ENCODE measurements around the gene CMTR2. TPM values are rescaled to one million over a fixed set of nuclear protein-coding genes. Genes with fewer than 3 reads are reported as not detected.
"Not testable (repeated sequence)": the region's sequence is repeated elsewhere in the genome, so short reads cannot be mapped to it uniquely, and the experiment has no call there.

The CMTR2 gene
- total RNA-seq: 8.9 TPM
- long read RNA-seq, full-length matches to known transcripts: 6 of 10 reads
- long read RNA-seq, partial matches to known transcripts: 0 of 10 reads
- long read RNA-seq, other reads (novel, unspliced or antisense): 4 of 10 reads

- DNase-seq (ENCODE audit: low spot score): peak; percentile 96
- intact Hi-C loops (cut with DNase I): no loop called here
Observed at GRCh38 chr16:71288890-71289731, at the start of gene CMTR2. Gene CMTR2, minus strand, starts transcription at chr16:71289402. Its CDS starts 3,482 bp downstream, at chr16:71285920.

- DNase-seq (ENCODE audit: low spot score): no peak
- intact Hi-C loops (cut with DNase I): no loop called here
Observed at GRCh38 chr16:71338632-71339031, 49.4 kb upstream of the CMTR2 start.

GRCh38 chr16:71338193-71338592 lies 49.0 kb upstream of the CMTR2 start:
- intact Hi-C loops (cut with DNase I): no loop called here
- no peak for DNase-seq (ENCODE audit: low spot score)

GRCh38 chr16:71337631-71338030 lies 48.4 kb upstream of the CMTR2 start:
- intact Hi-C loops (cut with DNase I): no loop called here
- no peak for DNase-seq (ENCODE audit: low spot score)

- no peak for DNase-seq (ENCODE audit: low spot score)
- intact Hi-C loops (cut with DNase I): no loop called here
Observed at GRCh38 chr16:71328151-71328550, 38.9 kb upstream of the CMTR2 start.

- intact Hi-C loops (cut with DNase I): no loop called here
- DNase-seq (ENCODE audit: low spot score): no peak
Observed at GRCh38 chr16:71327720-71328119, 38.5 kb upstream of the CMTR2 start.

- intact Hi-C loops (cut with DNase I): no loop called here
Observed at GRCh38 chr16:71319999-71320398, 30.8 kb upstream of the CMTR2 start.

GRCh38 chr16:71315269-71315668 lies 26.1 kb upstream of the CMTR2 start:
- DNase-seq (ENCODE audit: low spot score): no peak
- intact Hi-C loops (cut with DNase I): no loop called here

More at GRCh38 chr16:71319999-71320398, 30.8 kb upstream of the CMTR2 start:
- no peak for DNase-seq (ENCODE audit: low spot score)

GRCh38 chr16:71313591-71313990 lies 24.4 kb upstream of the CMTR2 start:
- DNase-seq (ENCODE audit: low spot score); intact Hi-C loops (cut with DNase I): not testable (repeated sequence)

GRCh38 chr16:71311553-71312158 lies 22.5 kb upstream of the CMTR2 start:
- intact Hi-C loops (cut with DNase I): no loop called here
- no peak for DNase-seq (ENCODE audit: low spot score)

GRCh38 chr16:71303938-71304337 lies 14.7 kb upstream of the CMTR2 start:
- no peak for DNase-seq (ENCODE audit: low spot score)
- intact Hi-C loops (cut with DNase I): no loop called here

- intact Hi-C loops (cut with DNase I): no loop called here
- DNase-seq (ENCODE audit: low spot score): no peak
Observed at GRCh38 chr16:71297341-71297634, 8.1 kb upstream of the CMTR2 start.

GRCh38 chr16:71296584-71297340 lies 7.6 kb upstream of the CMTR2 start:
- DNase-seq (ENCODE audit: low spot score): no peak
- intact Hi-C loops (cut with DNase I): no loop called here

- no peak for DNase-seq (ENCODE audit: low spot score)
- intact Hi-C loops (cut with DNase I): no loop called here
Observed at GRCh38 chr16:71295950-71296349, 6.7 kb upstream of the CMTR2 start.

GRCh38 chr16:71293919-71294318 lies 4.7 kb upstream of the CMTR2 start:
- intact Hi-C loops (cut with DNase I): no loop called here
- no peak for DNase-seq (ENCODE audit: low spot score)

GRCh38 chr16:71292095-71292494 lies 2.9 kb upstream of the CMTR2 start:
- intact Hi-C loops (cut with DNase I); DNase-seq (ENCODE audit: low spot score): not testable (repeated sequence)

- intact Hi-C loops (cut with DNase I): no loop called here
- no peak for DNase-seq (ENCODE audit: low spot score)
Observed at GRCh38 chr16:71289732-71290062, 495 bp upstream of the CMTR2 start.

- intact Hi-C loops (cut with DNase I): no loop called here
- no peak for DNase-seq (ENCODE audit: low spot score)
Observed at GRCh38 chr16:71288570-71288889, 672 bp downstream of the CMTR2 start.

GRCh38 chr16:71287911-71288310 lies 1.3 kb downstream of the CMTR2 start:
- intact Hi-C loops (cut with DNase I): no loop called here
- no peak for DNase-seq (ENCODE audit: low spot score)

GRCh38 chr16:71287454-71287853 lies 1.7 kb downstream of the CMTR2 start:
- no peak for DNase-seq (ENCODE audit: low spot score)
- intact Hi-C loops (cut with DNase I): no loop called here

- intact Hi-C loops (cut with DNase I): no loop called here
- DNase-seq (ENCODE audit: low spot score): no peak
Observed at GRCh38 chr16:71283612-71284011, 5.6 kb downstream of the CMTR2 start.

Measured in cardiac septum (tissue), 1 donor.